HepG2 (cell line): ENCODE data around the gene TAS1R1. TPM values are rescaled to one million over a fixed set of nuclear protein-coding genes. Genes with fewer than 3 reads are reported as not detected.

Experiments used
- ATAC-seq: fragments of 200-7000 bp; cut with Tn5 transposase; 3 replicates; pipeline ENCODE4 v1.9.1; 2020; ENCODE audit warnings: mild to moderate bottlenecking, moderate library complexity
- BruUV-seq: library from RNA; stranded (reverse); fragments of 400-500 nt; replicated peaks from 2 replicates; lab custom pipeline; 2021; lab: Mats Ljungman, UMichigan
- CTCF ChIA-PET: fragments of 300-600 bp; formaldehyde crosslinking; extraction: SDS; loops from one replicate; lab custom pipeline; 2021; ENCODE audit warnings: low total read pairs, inconsistent platforms, low intra/inter-chr PET ratio; lab: Yijun Ruan, JAX
- POLR2A ChIA-PET: fragments of 350-600 bp; sonication (Branson Sonifier 250); formaldehyde crosslinking; loops from one replicate; lab custom pipeline; 2020; ENCODE audit warnings: antibody characterized with exemption, inconsistent platforms; lab: Yijun Ruan, JAX
- DNase-seq: peaks from one replicate; pipeline ENCODE4 v3.0.0-alpha.2; 2015; ENCODE audit warnings: low spot score
- FAIRE-seq: peaks from 3 replicates; lab custom pipeline; 2011; peaks lifted over from hg19 to GRCh38; lab: Jason Lieb, UNC
- H2AFZ ChIP-seq: one replicate; pipeline ENCODE4 v1.6.1; 2011; ENCODE audit warnings: low read length, inconsistent platforms
- H3K27ac ChIP-seq: fragments of 300-600 bp; 3 replicates; pipeline ENCODE4 v1.8.0; 2011; ENCODE audit warnings: mixed run types, mild to moderate bottlenecking, mixed read lengths, low read length, inconsistent platforms; ENCODE audit not compliant: insufficient read depth; ENCODE audit errors: extremely low read length
- H3K27me3 ChIP-seq, 2 experiments: fragments of 200-600 bp in 1 of 2; 2 replicates in 1 of 2; 3 replicates in 1 of 2; pipeline versions ENCODE4 v1.6.0 to v1.8.0; 2011; ENCODE audit warnings: low read length in 2 of 2, mild to moderate bottlenecking in 2 of 2, moderate library complexity in 2 of 2, inconsistent platforms in 1 of 2; ENCODE audit not compliant: insufficient read depth in 2 of 2, control insufficient read depth in 1 of 2
- H3K36me3 ChIP-seq, 2 experiments: fragments of 200-600 bp in 1 of 2; replicated peaks in 1 of 2; 2 replicates in 1 of 2; 3 replicates in 1 of 2; pipeline versions ENCODE4 v1.5.1 to v1.8.0; 2011; ENCODE audit warnings: low read length in 2 of 2, inconsistent platforms in 1 of 2; ENCODE audit not compliant: insufficient read depth in 2 of 2, control insufficient read depth in 1 of 2
- H3K4me1 ChIP-seq: 2 replicates; pipeline ENCODE4 v1.5.1; 2012; ENCODE audit warnings: low read length, inconsistent platforms; ENCODE audit not compliant: insufficient read depth
- H3K4me2 ChIP-seq: 2 replicates; pipeline ENCODE4 v1.6.0; 2011; ENCODE audit warnings: low read depth, low read length, inconsistent platforms
- H3K4me3 ChIP-seq, 3 experiments: fragments of 200-600 bp in 1 of 3; sonication (generic), shearing (Covaris generic) in 1 of 3; replicated peaks in 1 of 3; 2 replicates each; pipeline ENCODE4 v1.5.1; 2011 to 2016; ENCODE audit warnings: low read length in 3 of 3, inconsistent platforms in 2 of 3, low read depth in 2 of 3, mild to moderate bottlenecking in 2 of 3, control low read depth in 1 of 3, mixed read lengths in 1 of 3; ENCODE audit not compliant: insufficient read depth in 1 of 3
- H3K79me2 ChIP-seq: one replicate; pipeline ENCODE4 v1.6.1; 2011; ENCODE audit warnings: low read length, inconsistent platforms; ENCODE audit not compliant: insufficient read depth
- H3K9ac ChIP-seq: 2 replicates; pipeline ENCODE4 v1.6.0; 2011; ENCODE audit warnings: mild to moderate bottlenecking, low read depth, low read length, inconsistent platforms; ENCODE audit not compliant: insufficient read depth
- H3K9me3 ChIP-seq: 2 replicates; pipeline ENCODE4 v1.5.1; 2012; ENCODE audit warnings: mild to moderate bottlenecking, low read length
- H4K20me1 ChIP-seq: 2 replicates; pipeline ENCODE4 v1.6.0; 2011; ENCODE audit warnings: inconsistent platforms, mild to moderate bottlenecking, low read length, moderate library complexity; ENCODE audit not compliant: insufficient read depth
- AGO2 ChIP-seq: fragments of 200-400 bp; formaldehyde crosslinking; optimal IDR thresholded peaks from 2 replicates; pipeline ENCODE3; 2017; ENCODE audit warnings: mild to moderate bottlenecking, low read depth, low read length, moderate library complexity
- EHMT2 ChIP-seq: fragments of 200-600 bp; sonication (generic); IDR thresholded peaks from 2 replicates; pipeline ENCODE4 v1.7.0; 2017; ENCODE audit warnings: antibody characterized with exemption, low read depth, low read length, borderline replicate concordance
- FOSL1 ChIP-seq: sonication (generic); formaldehyde crosslinking; IDR thresholded peaks from 2 replicates; pipeline ENCODE4 v1.9.0; 2021; ENCODE audit warnings: missing genetic modification reagents, borderline replicate concordance
- MAFF ChIP-seq: IDR thresholded peaks from 2 replicates; pipeline ENCODE4 v1.6.1; 2011; ENCODE audit warnings: low read depth, low read length, improper control_type of control experiment
- MAFK ChIP-seq, 2 experiments: IDR thresholded peaks in 1 of 2; conservative IDR thresholded peaks in 1 of 2; 2 replicates each; pipeline ENCODE4 v1.6.1; 2011; ENCODE audit warnings: improper control_type of control experiment in 2 of 2, low read length in 2 of 2
- MAZ ChIP-seq, 2 experiments: sonication (generic) in 1 of 2; formaldehyde crosslinking in 1 of 2; IDR thresholded peaks; 2 replicates each; pipeline versions ENCODE4 v1.5.0 to v1.6.1; 2012 to 2020; ENCODE audit warnings: low read depth in 2 of 2, mild to moderate bottlenecking in 2 of 2, borderline replicate concordance in 1 of 2, improper control_type of control experiment in 1 of 2, low read length in 1 of 2, missing genetic modification reagents in 1 of 2, moderate library complexity in 1 of 2
- NFIB ChIP-seq: sonication (generic); formaldehyde crosslinking; IDR thresholded peaks from 2 replicates; pipeline ENCODE4 v1.9.0; 2021; ENCODE audit warnings: missing genetic modification reagents, mild to moderate bottlenecking, borderline replicate concordance
- POLR2A ChIP-seq, 2 experiments: IDR thresholded peaks; 2 replicates each; pipeline ENCODE4 v1.6.1; 2011; ENCODE audit warnings: low read depth in 2 of 2, low read length in 2 of 2, mild to moderate bottlenecking in 1 of 2, moderate library complexity in 1 of 2; ENCODE audit not compliant: insufficient read depth in 1 of 2
- WGBS: methylation state at CpG from one replicate; pipeline ENCODE4 v1.1.6; 2017; ENCODE audit warnings: low lambda C conversion rate; 5-methylcytosine and 5-hydroxymethylcytosine counted together
- in situ Hi-C: cut with HindIII; loops from 2 replicates; pipeline ENCODE4 v1.10.0; 2017; ENCODE audit warnings: low pct_unique_long_range_greater_than_20kb; ENCODE audit not compliant: extremely low pct_ligation_motif_present
- intact Hi-C: fragments of 100-400 bp; cut with micrococcal nuclease; formaldehyde crosslinking; loops from one replicate; pipeline ENCODE4 v1.10.0; 2022; ENCODE audit not compliant: unreplicated experiment
- polyA plus RNA-seq, 8 experiments: library from polyadenylated mRNA; depleted of rRNA in 3 of 8; stranded (reverse) in 7 of 8; unstranded in 1 of 8; fragments of >200 nt; fragmentation: Illumina TruSeq in 4 of 8; extraction: Trizol in 4 of 8; gene quantifications; 2 replicates each; pipeline versions ENCODE4 v1.2.1 to v1.2.3, GENCODE V29; 2011 to 2016; ENCODE audit warnings: low read depth in 4 of 8, missing spikeins in 1 of 8, mixed read lengths in 1 of 8; ENCODE audit not compliant: insufficient read depth in 1 of 8
- total RNA-seq, 5 experiments: library from RNA; depleted of rRNA; stranded (reverse); fragments of >200 nt; fragmentation: Illumina TruSeq; extraction: Trizol; gene quantifications; 2 replicates each; pipeline ENCODE4 v1.2.3, GENCODE V29; 2016; ENCODE audit warnings: low read depth in 1 of 5
- TF ChIP-seq, protein P1 (sequence below): IDR thresholded peaks from 2 replicates; pipeline ENCODE4 v1.6.1; 2016; ENCODE audit warnings: mild to moderate bottlenecking

Gene TAS1R1
- total and polyA plus RNA-seq, 2 of the 13 experiments (the other 11 are each of a cell fraction or from before 2014, with no cell fraction given): 1.4 to 1.6 TPM

DNA sequence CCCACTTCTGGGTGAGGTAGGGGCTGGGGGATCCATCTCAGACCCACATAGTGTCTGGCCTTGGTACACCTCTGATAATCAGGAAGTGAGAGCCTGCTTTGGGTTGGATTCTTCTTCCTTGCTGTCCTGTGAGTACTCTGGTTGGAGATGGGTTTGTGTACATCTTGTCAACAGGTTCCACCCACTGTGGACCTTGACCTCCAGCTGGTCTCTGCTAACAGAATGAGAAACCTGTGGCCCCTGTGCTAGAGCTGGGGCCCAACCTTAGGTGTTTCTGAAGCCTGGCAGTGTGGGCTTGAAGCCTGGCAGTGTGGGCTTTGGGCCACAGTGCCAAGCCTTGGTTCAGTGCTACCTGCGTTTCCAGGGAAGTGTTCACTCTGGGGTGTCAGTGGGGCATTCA, 27.3 kb downstream of the TAS1R1 start (continued):
- no peak for TF ChIP-seq MAZ (IDR thresholded peaks at IDR 0.05; ENCODE audit: borderline replicate concordance, low read depth, low read length)
- peak; percentile 52; the same call in 1 of the 2 replicates for TF ChIP-seq MAZ (CRISPR knock-in tag; IDR thresholded peaks at IDR 0.05; ENCODE audit: low read depth)
- no peak for TF ChIP-seq FOSL1 (CRISPR knock-in tag)

DNA sequence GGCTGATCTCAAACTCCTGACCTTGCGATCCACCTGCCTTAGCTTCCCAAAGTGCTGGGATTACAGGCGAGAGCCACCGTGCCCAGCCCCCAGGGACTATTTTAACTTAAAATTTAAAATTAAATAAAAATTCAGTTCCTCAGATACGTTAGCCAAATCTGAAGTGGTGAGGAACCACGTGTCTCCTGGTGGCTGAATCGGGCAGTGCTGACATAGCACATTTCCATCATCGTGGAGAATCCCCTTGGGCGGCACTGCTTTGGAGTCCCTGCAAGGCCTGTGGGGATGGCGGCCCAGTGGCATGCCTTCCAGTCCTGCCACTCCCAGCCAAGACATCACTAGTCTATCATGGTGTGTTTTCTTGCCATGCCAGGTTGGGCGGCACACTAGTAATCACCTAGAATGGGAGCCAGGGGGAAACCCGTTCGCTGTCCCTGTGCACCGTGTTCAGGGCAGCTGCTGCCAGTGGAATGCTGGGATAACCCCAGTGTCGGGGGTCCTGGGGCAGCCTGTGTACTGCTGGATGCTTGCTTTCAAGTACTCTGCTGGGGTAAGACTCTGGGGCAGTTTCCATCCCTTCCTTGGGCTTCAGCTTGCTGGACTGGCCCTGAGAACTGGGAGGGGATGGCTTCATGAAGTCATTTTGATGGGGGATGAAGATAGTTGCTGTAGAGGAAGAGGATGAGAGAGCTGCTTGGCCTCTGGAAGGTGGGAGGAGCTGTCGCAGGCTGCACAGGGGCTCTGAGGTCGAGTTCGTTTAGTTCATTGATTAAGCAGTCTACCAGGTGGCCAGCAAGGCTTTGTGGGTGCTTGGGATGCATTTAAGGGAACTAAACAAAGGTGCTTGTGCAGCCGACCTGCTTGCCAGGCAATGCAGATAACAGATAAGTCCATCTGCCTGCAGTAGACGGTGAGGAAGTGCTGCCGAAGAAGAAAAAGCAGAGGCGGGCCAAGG, 29.3 kb downstream of the TAS1R1 start:
- Histone ChIP-seq H3K9ac (no peak overlapping the region), H2AFZ (no peak overlapping the region), H3K36me3 (peaks cover 7 to 18% of the 10 kb centered on the region in 2 experiments; a peak in 4 of 5 replicates), H4K20me1 (peaks cover 4% of the 10 kb centered on the region; the same call in 1 of the 2 replicates), H3K4me2 (no peak overlapping the region), H3K79me2 (peaks cover 15% of the 10 kb centered on the region), H3K4me1 (peaks cover 31% of the 10 kb centered on the region), H3K9me3 (no peaks in the 10 kb centered on the region), H3K4me3 (no peak overlapping the region), H3K27me3 (no peaks in the 10 kb centered on the region), H3K27ac (no peak overlapping the region)
- intact Hi-C loops (loop anchor here (5.0 kb wide), 1 partner anchor 43 kb away; no protein-coding TSS in a partner anchor), in situ Hi-C loops (no loop called here)
- no peak for DNase-seq
- ATAC-seq: no peak
- no TSS peak for BruUV-seq
- CTCF ChIA-PET: no interaction called here
- 89% methylated on average over 18 of the region's 21 CpGs for whole genome bisulfite sequencing
- TF ChIP-seq, protein P1, sequence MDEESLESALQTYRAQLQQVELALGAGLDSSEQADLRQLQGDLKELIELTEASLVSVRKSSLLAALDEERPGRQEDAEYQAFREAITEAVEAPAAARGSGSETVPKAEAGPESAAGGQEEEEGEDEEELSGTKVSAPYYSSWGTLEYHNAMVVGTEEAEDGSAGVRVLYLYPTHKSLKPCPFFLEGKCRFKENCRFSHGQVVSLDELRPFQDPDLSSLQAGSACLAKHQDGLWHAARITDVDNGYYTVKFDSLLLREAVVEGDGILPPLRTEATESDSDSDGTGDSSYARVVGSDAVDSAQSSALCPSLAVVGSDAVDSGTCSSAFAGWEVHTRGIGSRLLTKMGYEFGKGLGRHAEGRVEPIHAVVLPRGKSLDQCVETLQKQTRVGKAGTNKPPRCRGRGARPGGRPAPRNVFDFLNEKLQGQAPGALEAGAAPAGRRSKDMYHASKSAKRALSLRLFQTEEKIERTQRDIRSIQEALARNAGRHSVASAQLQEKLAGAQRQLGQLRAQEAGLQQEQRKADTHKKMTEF (CRISPR knock-in tag): no peak
- TF ChIP-seq AGO2 (peak; percentile 35), MAFK (conservative IDR thresholded peaks at IDR 0.05 in 1 of 2, IDR thresholded peaks at IDR 0.05 in 1 of 2; ENCODE audit: low read length in 2 of 2) (peak; percentile 96 to 97), POLR2A (IDR thresholded peaks at IDR 0.05; ENCODE audit: insufficient read depth in 1 of 2, low read depth in 2 of 2, low read length in 2 of 2) (0 out of 4 replicates have a peak, but pooled peaks of 1 of the 2 experiments have one; percentile 8), NFIB (CRISPR knock-in tag) (no peak), EHMT2 (no peak), MAFF (peak; percentile 95)
- POLR2A ChIA-PET: interaction anchor here (5.2 kb wide), 1 partner anchor 18 kb away, joined by 113 read pairs; the partner anchor contains the start of gene KLHL21
- no peak for FAIRE-seq
